ENCODE results near the gene CMSS1.

DNA sequence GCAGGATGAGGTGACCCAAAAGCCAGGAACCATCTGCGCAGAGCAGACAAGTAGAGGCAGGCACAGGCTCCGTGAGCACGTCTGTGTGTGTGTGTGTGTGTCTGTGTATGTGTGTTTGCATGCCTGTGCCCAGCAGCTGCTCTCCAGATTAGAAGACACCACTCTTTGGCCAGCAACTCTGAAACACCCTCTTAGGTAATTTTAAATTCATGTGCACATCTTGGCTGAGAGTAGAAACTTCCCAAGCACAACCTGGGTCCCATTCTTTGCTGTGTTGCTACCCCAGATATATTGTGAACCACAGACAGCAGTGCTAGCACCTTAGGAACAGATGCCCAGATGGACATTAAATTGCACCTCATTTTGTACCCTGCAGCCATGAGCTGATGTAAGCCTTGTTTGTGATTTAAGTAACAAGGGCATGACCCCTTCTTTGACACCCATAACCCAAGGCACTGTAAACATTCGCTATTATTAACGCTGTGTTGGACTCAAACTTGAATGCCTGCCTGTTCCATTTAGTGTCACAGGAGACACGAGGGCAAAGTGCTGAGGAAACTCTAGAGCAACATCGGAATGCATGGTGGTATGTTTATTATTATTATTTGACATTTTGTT, 296.9 kb downstream of the CMSS1 start, which contains the start of gene FILIP1L:
- TF ChIP-seq, protein P1, sequence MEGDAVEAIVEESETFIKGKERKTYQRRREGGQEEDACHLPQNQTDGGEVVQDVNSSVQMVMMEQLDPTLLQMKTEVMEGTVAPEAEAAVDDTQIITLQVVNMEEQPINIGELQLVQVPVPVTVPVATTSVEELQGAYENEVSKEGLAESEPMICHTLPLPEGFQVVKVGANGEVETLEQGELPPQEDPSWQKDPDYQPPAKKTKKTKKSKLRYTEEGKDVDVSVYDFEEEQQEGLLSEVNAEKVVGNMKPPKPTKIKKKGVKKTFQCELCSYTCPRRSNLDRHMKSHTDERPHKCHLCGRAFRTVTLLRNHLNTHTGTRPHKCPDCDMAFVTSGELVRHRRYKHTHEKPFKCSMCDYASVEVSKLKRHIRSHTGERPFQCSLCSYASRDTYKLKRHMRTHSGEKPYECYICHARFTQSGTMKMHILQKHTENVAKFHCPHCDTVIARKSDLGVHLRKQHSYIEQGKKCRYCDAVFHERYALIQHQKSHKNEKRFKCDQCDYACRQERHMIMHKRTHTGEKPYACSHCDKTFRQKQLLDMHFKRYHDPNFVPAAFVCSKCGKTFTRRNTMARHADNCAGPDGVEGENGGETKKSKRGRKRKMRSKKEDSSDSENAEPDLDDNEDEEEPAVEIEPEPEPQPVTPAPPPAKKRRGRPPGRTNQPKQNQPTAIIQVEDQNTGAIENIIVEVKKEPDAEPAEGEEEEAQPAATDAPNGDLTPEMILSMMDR (IDR thresholded peaks at IDR 0.05; ENCODE audit: low read length) = no peak
- no peak for TF ChIP-seq EZH2phosphoT487 (IDR thresholded peaks at IDR 0.05; ENCODE audit: low read length)

Measured in MM.1S (cell line).